Keratinocyte (primary cell): ENCODE data around the gene TMEM26. TPM values are rescaled to one million over a fixed set of nuclear protein-coding genes. Genes with fewer than 3 reads are reported as not detected.

Source experiments
- DNase-seq: peaks from one replicate; pipeline ENCODE4 v3.0.0-alpha.2; 2011; ENCODE audit warnings: low read depth, missing footprints, low spot score
- FAIRE-seq: peaks from 2 replicates; lab custom pipeline; 2011; peaks lifted over from hg19 to GRCh38; lab: Jason Lieb, UNC
- H2AFZ ChIP-seq: 2 replicates; pipeline ENCODE4 v1.6.0; 2012; ENCODE audit warnings: low read length, control low read depth, inconsistent platforms; ENCODE audit not compliant: control insufficient read depth
- H3K27ac ChIP-seq: 2 replicates; pipeline ENCODE4 v1.5.1; 2011; ENCODE audit warnings: low read length; ENCODE audit not compliant: control insufficient read depth, insufficient read depth
- H3K27me3 ChIP-seq: 3 replicates; pipeline ENCODE4 v1.6.0; 2011; ENCODE audit warnings: low read length; ENCODE audit not compliant: control insufficient read depth, insufficient read depth; ENCODE audit errors: extremely low read depth
- H3K36me3 ChIP-seq, 2 experiments: 2 replicates in 1 of 2; 3 replicates in 1 of 2; pipeline ENCODE4 v1.5.1; 2011; ENCODE audit warnings: low read length in 2 of 2, mild to moderate bottlenecking in 1 of 2; ENCODE audit not compliant: control insufficient read depth in 2 of 2, insufficient read depth in 2 of 2; ENCODE audit errors: extremely low read depth in 1 of 2
- H3K4me1 ChIP-seq: 3 replicates; pipeline ENCODE4 v1.5.1; 2011; ENCODE audit warnings: low read length; ENCODE audit not compliant: control insufficient read depth, insufficient read depth; ENCODE audit errors: extremely low read depth
- H3K4me2 ChIP-seq: 3 replicates; pipeline ENCODE4 v1.6.0; 2011; ENCODE audit warnings: low read depth, low read length; ENCODE audit not compliant: control insufficient read depth, insufficient read depth; ENCODE audit errors: extremely low read depth
- H3K4me3 ChIP-seq, 3 experiments: fragments of 200-600 bp in 1 of 3; sonication (generic) in 1 of 3; 2 replicates in 2 of 3; 3 replicates in 1 of 3; pipeline ENCODE4 v1.5.1; 2011 to 2016; ENCODE audit warnings: low read length in 3 of 3, mild to moderate bottlenecking in 3 of 3, control low read depth in 2 of 3, inconsistent platforms in 1 of 3, low read depth in 1 of 3, mixed read lengths in 1 of 3, mixed run types in 1 of 3, moderate library complexity in 1 of 3; ENCODE audit not compliant: control insufficient read depth in 2 of 3, insufficient read depth in 2 of 3; ENCODE audit errors: extremely low read depth in 1 of 3
- H3K79me2 ChIP-seq: 2 replicates; pipeline ENCODE4 v1.6.0; 2012; ENCODE audit warnings: low read length; ENCODE audit not compliant: control insufficient read depth, insufficient read depth
- H3K9ac ChIP-seq: 3 replicates; pipeline ENCODE4 v1.6.0; 2011; ENCODE audit warnings: low read length; ENCODE audit not compliant: control insufficient read depth, insufficient read depth; ENCODE audit errors: extremely low read depth
- H3K9me1 ChIP-seq: 3 replicates; pipeline ENCODE4 v1.6.0; 2011; ENCODE audit warnings: low read length; ENCODE audit not compliant: control insufficient read depth, insufficient read depth; ENCODE audit errors: extremely low read depth
- H3K9me3 ChIP-seq: 2 replicates; pipeline ENCODE4 v1.5.1; 2012; ENCODE audit warnings: low read depth, low read length; ENCODE audit not compliant: control insufficient read depth
- H4K20me1 ChIP-seq: 3 replicates; pipeline ENCODE4 v1.6.0; 2011; ENCODE audit warnings: low read length; ENCODE audit not compliant: control insufficient read depth, insufficient read depth; ENCODE audit errors: extremely low read depth
- EZH2 ChIP-seq: IDR thresholded peaks from one replicate; pipeline ENCODE4 v1.6.1; 2012; ENCODE audit warnings: inconsistent platforms, mild to moderate bottlenecking, low read length, moderate library complexity
- dilution Hi-C: fragments of 300-500 bp; cut with MboI; formaldehyde crosslinking; loops from one replicate; pipeline ENCODE4 v1.7.0; 2020; ENCODE audit warnings: low sequenced_read_pairs; ENCODE audit not compliant: extremely low pct_ligation_motif_present
- polyA plus RNA-seq, 5 experiments: library from polyadenylated mRNA; depleted of rRNA in 3 of 5; stranded (reverse) in 3 of 5; stranded (forward) in 1 of 5; unstranded in 1 of 5; fragments of >200 nt; gene quantifications; 1 replicate in 1 of 5; 2 replicates in 3 of 5; 3 replicates in 1 of 5; pipeline versions ENCODE4 v1.2.1 to v1.2.3, GENCODE V29; 2011 to 2012; ENCODE audit warnings: missing spikeins in 2 of 5, low read depth in 1 of 5, low replicate concordance in 1 of 5
- TF ChIP-seq, protein P1 (sequence below), 3 experiments: IDR thresholded peaks in 1 of 3; conservative IDR thresholded peaks in 1 of 3; optimal IDR thresholded peaks in 1 of 3; 2 replicates in 2 of 3; 3 replicates in 1 of 3; pipeline versions ENCODE3 to v1.5.1; 2011; ENCODE audit warnings: low read length in 3 of 3, mild to moderate bottlenecking in 3 of 3, moderate library complexity in 2 of 3, control low read depth in 1 of 3, inconsistent platforms in 1 of 3; ENCODE audit not compliant: insufficient read depth in 2 of 3; ENCODE audit errors: extremely low read depth in 1 of 3

TMEM26 gene
- polyA plus RNA-seq, 1 donor (not counting 4 experiments of a cell fraction or from before 2014, with no cell fraction given): not detected

DNA sequence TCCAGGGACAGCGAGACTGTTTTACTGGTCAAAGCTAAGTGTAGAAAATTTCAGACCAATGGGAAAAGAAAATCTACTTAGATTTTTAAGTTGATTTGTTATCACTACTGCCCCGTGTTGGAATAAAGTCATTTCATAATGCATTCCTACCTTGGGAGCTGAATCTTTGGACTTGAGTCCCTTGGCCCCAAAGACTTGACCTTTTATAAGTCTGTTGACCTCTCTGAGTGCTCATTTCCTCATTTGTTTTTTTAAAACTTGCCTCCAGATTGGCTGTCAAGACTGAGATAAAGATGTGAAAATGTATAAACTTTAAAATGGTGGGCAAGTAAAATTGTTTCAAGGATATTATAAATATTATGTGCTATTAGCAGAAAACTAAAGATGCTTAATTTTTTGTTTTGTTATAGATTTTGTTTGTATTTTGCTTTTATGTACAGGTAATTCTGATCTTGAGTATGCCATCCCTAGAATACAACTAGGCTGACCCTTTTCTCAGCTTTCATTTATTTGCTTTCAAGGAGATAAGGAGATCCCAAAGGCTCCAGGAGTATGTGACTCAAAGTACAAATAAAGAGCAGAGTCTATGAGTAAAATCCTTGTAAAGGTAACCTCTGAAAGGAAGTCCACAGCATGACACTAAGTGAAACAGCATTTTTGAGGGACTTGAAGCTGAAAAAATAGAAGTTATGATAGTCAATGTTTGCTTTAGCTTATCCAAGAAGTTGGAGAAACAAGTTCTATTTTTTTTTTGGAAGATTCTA is 54.6 kb downstream of the TMEM26 start:
- Histone ChIP-seq H4K20me1 (no peaks in the 10 kb centered on the region), H3K9me1 (no peaks in the 10 kb centered on the region), H3K4me1 (peaks cover 2% of the 10 kb centered on the region), H2AFZ (peak overlapping the region; percentile 99), H3K27me3 (no peaks in the 10 kb centered on the region), H3K9ac (no peak overlapping the region), H3K9me3 (no peaks in the 10 kb centered on the region), H3K36me3 (no peaks in the 10 kb centered on the region), H3K4me2 (no peak overlapping the region), H3K4me3 (no peak overlapping the region), H3K79me2 (no peaks in the 10 kb centered on the region), H3K27ac (no peak overlapping the region)
- FAIRE-seq (no peak), DNase-seq (no peak)
- TF ChIP-seq EZH2: no peak
- TF ChIP-seq, protein P1, sequence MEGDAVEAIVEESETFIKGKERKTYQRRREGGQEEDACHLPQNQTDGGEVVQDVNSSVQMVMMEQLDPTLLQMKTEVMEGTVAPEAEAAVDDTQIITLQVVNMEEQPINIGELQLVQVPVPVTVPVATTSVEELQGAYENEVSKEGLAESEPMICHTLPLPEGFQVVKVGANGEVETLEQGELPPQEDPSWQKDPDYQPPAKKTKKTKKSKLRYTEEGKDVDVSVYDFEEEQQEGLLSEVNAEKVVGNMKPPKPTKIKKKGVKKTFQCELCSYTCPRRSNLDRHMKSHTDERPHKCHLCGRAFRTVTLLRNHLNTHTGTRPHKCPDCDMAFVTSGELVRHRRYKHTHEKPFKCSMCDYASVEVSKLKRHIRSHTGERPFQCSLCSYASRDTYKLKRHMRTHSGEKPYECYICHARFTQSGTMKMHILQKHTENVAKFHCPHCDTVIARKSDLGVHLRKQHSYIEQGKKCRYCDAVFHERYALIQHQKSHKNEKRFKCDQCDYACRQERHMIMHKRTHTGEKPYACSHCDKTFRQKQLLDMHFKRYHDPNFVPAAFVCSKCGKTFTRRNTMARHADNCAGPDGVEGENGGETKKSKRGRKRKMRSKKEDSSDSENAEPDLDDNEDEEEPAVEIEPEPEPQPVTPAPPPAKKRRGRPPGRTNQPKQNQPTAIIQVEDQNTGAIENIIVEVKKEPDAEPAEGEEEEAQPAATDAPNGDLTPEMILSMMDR (optimal IDR thresholded peaks at IDR 0.05 in 1 of 3, IDR thresholded peaks at IDR 0.05 in 1 of 3, conservative IDR thresholded peaks at IDR 0.05 in 1 of 3; ENCODE audit: extremely low read depth in 1 of 3, insufficient read depth in 2 of 3, low read length in 3 of 3): no peak
- dilution Hi-C loops: no loop called here

DNA sequence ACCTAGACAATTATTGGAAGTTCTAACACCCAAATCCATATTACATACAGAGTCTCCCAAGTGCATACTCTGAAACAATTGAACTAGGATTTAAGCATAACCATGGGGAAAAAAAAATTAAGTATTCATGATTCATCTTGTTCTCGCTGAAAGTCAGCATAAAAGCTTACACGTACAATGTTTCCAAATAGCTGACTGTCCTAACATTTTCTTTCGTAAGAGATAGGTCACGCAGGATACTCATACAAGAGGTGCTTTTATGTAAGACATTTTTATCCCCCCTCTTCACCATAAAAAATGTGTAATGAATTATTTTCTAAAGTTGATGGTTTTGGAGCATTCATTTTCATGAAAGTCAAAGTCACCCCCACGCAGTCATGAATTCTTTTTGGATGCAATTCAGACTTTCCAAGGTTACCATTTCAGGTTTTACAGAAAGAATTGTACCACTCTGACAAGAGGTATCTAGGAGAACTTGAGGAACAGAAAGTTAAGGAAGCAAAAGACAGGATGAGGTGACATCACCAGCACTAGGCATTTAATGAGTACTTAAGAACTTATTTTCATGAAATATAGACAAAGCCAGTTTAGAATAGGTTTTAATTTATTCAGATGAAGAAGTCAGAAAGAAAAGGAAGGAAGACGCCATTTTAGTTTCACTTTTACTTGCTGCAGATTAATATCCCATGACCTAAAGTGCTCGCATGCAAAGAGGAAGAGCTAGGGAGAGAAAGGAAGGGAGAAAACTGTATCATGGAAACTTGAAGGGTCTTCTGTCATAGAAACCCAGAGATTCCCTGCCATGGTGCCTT is 55.8 kb downstream of the TMEM26 start:
- Histone ChIP-seq H3K4me3 (peak overlapping the region in 2 of 3 experiments; percentile 48 to 60), H3K9me1 (no peaks in the 10 kb centered on the region), H3K27ac (peak overlapping the region; percentile 3), H3K4me1 (peaks cover 2% of the 10 kb centered on the region), H3K4me2 (peak overlapping the region; percentile 86), H3K9me3 (no peaks in the 10 kb centered on the region), H3K79me2 (no peaks in the 10 kb centered on the region), H2AFZ (peak overlapping the region; percentile 99), H3K27me3 (no peaks in the 10 kb centered on the region), H3K9ac (peak overlapping the region; percentile 28), H4K20me1 (no peaks in the 10 kb centered on the region), H3K36me3 (no peaks in the 10 kb centered on the region)
- TF ChIP-seq, protein P1 (optimal IDR thresholded peaks at IDR 0.05 in 1 of 3, IDR thresholded peaks at IDR 0.05 in 1 of 3, conservative IDR thresholded peaks at IDR 0.05 in 1 of 3; ENCODE audit: extremely low read depth in 1 of 3, insufficient read depth in 2 of 3, low read length in 3 of 3): no peak
- no peak for TF ChIP-seq EZH2
- DNase-seq (no peak), FAIRE-seq (peak; percentile 36)
- dilution Hi-C loops: no loop called here
